Measurements from ENCODE around the gene ARHGAP32. TPM values are rescaled to one million over a fixed set of nuclear protein-coding genes. Genes with fewer than 3 reads are reported as not detected.

Gene ARHGAP32
- total RNA-seq, 1 experiment from 2014 or later: 27.8 TPM

- TF ChIP-seq, protein P1, sequence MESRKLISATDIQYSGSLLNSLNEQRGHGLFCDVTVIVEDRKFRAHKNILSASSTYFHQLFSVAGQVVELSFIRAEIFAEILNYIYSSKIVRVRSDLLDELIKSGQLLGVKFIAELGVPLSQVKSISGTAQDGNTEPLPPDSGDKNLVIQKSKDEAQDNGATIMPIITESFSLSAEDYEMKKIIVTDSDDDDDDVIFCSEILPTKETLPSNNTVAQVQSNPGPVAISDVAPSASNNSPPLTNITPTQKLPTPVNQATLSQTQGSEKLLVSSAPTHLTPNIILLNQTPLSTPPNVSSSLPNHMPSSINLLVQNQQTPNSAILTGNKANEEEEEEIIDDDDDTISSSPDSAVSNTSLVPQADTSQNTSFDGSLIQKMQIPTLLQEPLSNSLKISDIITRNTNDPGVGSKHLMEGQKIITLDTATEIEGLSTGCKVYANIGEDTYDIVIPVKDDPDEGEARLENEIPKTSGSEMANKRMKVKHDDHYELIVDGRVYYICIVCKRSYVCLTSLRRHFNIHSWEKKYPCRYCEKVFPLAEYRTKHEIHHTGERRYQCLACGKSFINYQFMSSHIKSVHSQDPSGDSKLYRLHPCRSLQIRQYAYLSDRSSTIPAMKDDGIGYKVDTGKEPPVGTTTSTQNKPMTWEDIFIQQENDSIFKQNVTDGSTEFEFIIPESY (IDR thresholded peaks at IDR 0.05; ENCODE audit: extremely low read depth, insufficient replicate concordance, low read length): no peak
Observed at GRCh38 chr11:128949791-128950454, 242.2 kb downstream of the ARHGAP32 start (continued).

DNA sequence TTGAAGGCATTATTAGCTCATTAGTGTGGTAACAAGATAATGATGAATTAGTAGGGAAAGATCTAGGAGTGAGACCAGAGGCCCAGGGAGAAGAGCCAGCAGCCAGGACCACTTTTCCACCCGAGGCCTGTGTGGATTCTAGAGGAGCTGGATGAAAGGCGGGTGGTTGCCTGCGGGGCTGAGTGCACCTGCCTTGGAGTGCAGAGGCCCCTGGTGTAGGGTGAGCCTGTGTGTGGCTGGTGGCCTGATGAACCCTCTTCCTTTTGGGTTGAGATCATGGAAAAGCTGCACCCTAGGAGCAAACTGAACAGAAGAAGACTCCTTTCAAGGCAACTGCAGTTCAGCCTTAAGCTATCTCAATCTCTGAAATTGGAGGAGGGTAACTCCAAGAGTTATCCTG is 243.5 kb downstream of the ARHGAP32 start:
- no peak for DNase-seq (ENCODE audit: low read depth, low spot score)
- no peak overlapping the region for H3K4me3 ChIP-seq (replicated peaks in 1 of 2; ENCODE audit: low read depth in 1 of 2, low read length in 2 of 2)
- H3K4me1 ChIP-seq (ENCODE audit: control insufficient read depth in 1 of 2, insufficient read depth in 2 of 2, low read length in 2 of 2): no peaks in the 10 kb centered on the region
- H3K9me3 ChIP-seq (ENCODE audit: control insufficient read depth in 1 of 2, insufficient read depth in 1 of 2, low read depth in 1 of 2, low read length in 2 of 2): no peaks in the 10 kb centered on the region
- BruUV-seq (replicated peaks): no TSS peak
- H3K9ac ChIP-seq (ENCODE audit: low read length): no peak overlapping the region
- no peak overlapping the region for H2AFZ ChIP-seq (ENCODE audit: low read depth, low read length, poor library complexity, severe bottlenecking)
- H3K27me3 ChIP-seq (ENCODE audit: insufficient read depth, low read length): no peaks in the 10 kb centered on the region
- no peak overlapping the region for H3K4me2 ChIP-seq (ENCODE audit: low read length)
- no peaks in the 10 kb centered on the region for H3K79me2 ChIP-seq (ENCODE audit: insufficient read depth, low read length)
- no peaks in the 10 kb centered on the region for H3K36me3 ChIP-seq (ENCODE audit: control insufficient read depth in 1 of 2, insufficient read depth in 2 of 2, low read length in 2 of 2)
- RAD21 ChIA-PET (ENCODE audit: low non-redundant PET in 1 of 2, low total read pairs in 2 of 2, uncharacterized antibody in 2 of 2, unreplicated experiment in 2 of 2): interaction anchor here (1.0 to 1.3 kb wide), 3 partner anchors 58 to 64 kb away, joined by 3 to 5 read pairs (median 4); partner anchors contain the start of gene KCNJ5 (in 1 of the 2)
- no peaks in the 10 kb centered on the region for H3K9me2 ChIP-seq (ENCODE audit: insufficient read depth)
- H3K27ac ChIP-seq (ENCODE audit: low read depth, low read length): no peak overlapping the region
- peak; percentile 78 for ATAC-seq
- POLR2A ChIA-PET: no interaction called here
- H4K20me1 ChIP-seq (ENCODE audit: insufficient read depth): no peaks in the 10 kb centered on the region
- intact Hi-C loops (cut with micrococcal nuclease): no loop called here
- no peak for TF ChIP-seq CEBPB (IDR thresholded peaks at IDR 0.05; ENCODE audit: low read depth)
- TF ChIP-seq ATF3 (IDR thresholded peaks at IDR 0.05): no peak
- TF ChIP-seq, protein P1 (IDR thresholded peaks at IDR 0.05; ENCODE audit: extremely low read depth, insufficient replicate concordance, low read length): no peak
- no peak for TF ChIP-seq CBX3 (IDR thresholded peaks at IDR 0.05; ENCODE audit: low read depth)
- no peak for TF ChIP-seq ZNF274 (IDR thresholded peaks at IDR 0.05; ENCODE audit: low read depth, low read length)
- TF ChIP-seq CTCF (IDR thresholded peaks at IDR 0.05 in 2 of 3, conservative IDR thresholded peaks at IDR 0.05 in 1 of 3; ENCODE audit: borderline replicate concordance in 1 of 3, insufficient read depth in 1 of 3, low read depth in 2 of 3, low read length in 2 of 3): peak; percentile 29 to 53 (median 39); a peak in 4 of 6 replicates
- TF ChIP-seq FOSL1 (IDR thresholded peaks at IDR 0.05; ENCODE audit: low read depth): no peak
- peak; percentile 67 for TF ChIP-seq RAD21 (IDR thresholded peaks at IDR 0.05; ENCODE audit: low read depth)
- CTCF ChIA-PET: interaction anchor here (0.8 to 4.2 kb wide), 6 partner anchors 8 to 383 kb away, joined by 3 to 61 read pairs (median 4); partner anchors contain the start of gene KCNJ5
